GM13976 (cell line): Measurements from ENCODE around the gene DCBLD2.

Experiments used
- DNase-seq: peaks from one replicate; pipeline ENCODE4 v3.0.0; 2012; ENCODE audit warnings: low spot score
- in situ Hi-C: fragments of 300-500 bp; cut with MboI; formaldehyde crosslinking; loops from one replicate; pipeline ENCODE4 v1.12.0; 2022; ENCODE audit warnings: low sequenced_read_pairs, mixed read lengths, inconsistent platforms; ENCODE audit not compliant: unreplicated experiment
- TF ChIP-seq, protein P1 (sequence below): IDR thresholded peaks from 2 replicates; pipeline ENCODE4 v1.5.1; 2012; ENCODE audit warnings: borderline replicate concordance, mild to moderate bottlenecking; ENCODE audit not compliant: insufficient read depth; ENCODE audit errors: extremely low read depth, missing control alignments, control extremely low read depth

The DCBLD2 gene

DNA sequence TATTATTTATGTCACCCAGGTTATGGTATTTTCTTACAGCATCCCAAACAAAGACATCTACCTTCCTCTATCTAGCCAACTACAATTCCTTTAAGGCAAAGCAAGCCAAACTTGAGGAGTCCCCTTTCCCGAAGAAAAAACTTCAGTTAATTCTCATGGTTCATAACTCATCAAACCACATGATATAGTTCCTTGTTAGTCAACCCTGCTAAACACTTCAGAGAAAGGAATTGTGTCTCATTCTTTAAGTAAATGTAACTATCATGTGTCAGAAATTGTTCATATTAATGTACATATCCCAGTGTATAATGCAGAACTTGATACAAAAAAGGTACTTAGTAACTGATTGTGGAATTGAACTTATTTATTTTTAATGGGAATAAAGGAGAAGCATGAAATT lies 93.9 kb downstream of the DCBLD2 start:
- in situ Hi-C loops: loop anchor here (25.0 kb wide), 3 partner anchors 355 to 770 kb away; partner anchors contain the start of gene GABRR3
- TF ChIP-seq, protein P1, sequence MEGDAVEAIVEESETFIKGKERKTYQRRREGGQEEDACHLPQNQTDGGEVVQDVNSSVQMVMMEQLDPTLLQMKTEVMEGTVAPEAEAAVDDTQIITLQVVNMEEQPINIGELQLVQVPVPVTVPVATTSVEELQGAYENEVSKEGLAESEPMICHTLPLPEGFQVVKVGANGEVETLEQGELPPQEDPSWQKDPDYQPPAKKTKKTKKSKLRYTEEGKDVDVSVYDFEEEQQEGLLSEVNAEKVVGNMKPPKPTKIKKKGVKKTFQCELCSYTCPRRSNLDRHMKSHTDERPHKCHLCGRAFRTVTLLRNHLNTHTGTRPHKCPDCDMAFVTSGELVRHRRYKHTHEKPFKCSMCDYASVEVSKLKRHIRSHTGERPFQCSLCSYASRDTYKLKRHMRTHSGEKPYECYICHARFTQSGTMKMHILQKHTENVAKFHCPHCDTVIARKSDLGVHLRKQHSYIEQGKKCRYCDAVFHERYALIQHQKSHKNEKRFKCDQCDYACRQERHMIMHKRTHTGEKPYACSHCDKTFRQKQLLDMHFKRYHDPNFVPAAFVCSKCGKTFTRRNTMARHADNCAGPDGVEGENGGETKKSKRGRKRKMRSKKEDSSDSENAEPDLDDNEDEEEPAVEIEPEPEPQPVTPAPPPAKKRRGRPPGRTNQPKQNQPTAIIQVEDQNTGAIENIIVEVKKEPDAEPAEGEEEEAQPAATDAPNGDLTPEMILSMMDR: no peak
- no peak for DNase-seq

DNA sequence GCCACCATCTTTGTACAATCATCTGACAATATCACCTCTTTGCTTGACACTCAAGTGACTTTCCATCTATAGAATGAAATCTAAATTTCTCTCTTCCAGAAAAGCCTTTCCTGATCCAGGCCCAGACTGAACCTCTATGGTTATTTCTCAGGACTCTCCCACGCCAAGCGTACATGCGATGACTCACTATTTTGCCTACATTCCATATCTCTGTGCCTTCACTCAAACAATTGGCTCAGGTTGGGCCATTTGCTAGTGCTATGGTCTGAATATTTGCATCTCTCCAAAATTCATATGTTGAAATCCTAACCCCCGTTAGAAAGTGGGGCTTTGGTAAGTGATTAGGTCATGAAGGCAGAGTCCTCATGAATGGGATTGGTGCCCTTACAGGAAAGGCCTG lies 94.5 kb downstream of the DCBLD2 start:
- TF ChIP-seq, protein P1: no peak
- in situ Hi-C loops: loop anchor here (25.0 kb wide), 3 partner anchors 355 to 770 kb away; partner anchors contain the start of gene GABRR3
- no peak for DNase-seq

DNA sequence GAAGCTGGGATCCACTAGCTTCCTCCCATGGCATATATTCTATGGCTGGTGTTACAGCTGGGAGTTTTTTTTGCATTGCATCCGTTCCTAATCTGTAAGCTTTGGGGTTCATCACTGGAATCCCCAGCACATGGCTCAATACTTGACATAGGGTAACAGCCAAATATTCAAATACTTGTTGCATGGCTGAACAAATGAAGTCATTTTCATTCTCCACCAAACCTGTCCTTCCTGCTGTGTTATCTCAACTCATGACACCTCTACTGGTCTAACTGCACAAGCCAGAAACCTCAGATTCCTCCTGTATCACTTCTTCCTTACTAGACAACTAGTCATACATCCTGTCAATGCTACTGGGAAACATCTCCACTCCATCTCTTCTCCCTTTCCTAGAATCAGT lies 95.0 kb downstream of the DCBLD2 start:
- in situ Hi-C loops: loop anchor here (25.0 kb wide), 3 partner anchors 356 to 769 kb away; partner anchors contain the start of gene GABRR3
- no peak for DNase-seq
- TF ChIP-seq, protein P1: no peak

DNA sequence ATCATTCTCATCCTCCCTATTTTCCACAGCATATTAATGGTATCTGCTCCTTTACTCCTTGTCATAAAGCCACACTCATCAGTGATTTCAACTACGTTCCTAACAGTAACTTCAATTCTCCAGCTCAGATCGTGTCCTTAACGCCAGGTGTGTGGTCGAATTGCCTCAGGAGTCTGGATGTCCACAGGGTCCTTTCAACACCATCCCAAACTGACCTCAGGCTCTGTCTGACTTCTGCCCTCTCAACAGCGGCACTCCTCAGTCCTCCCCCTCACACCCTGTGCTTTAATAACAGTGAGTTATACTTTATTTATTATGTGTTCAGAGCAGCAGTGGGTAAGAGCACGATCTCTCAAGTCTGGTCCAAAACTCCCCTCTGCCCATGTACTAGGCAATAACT lies 95.9 kb downstream of the DCBLD2 start:
- DNase-seq: no peak
- TF ChIP-seq, protein P1: no peak
- in situ Hi-C loops: loop anchor here (25.0 kb wide), 3 partner anchors 357 to 768 kb away; partner anchors contain the start of gene GABRR3

DNA sequence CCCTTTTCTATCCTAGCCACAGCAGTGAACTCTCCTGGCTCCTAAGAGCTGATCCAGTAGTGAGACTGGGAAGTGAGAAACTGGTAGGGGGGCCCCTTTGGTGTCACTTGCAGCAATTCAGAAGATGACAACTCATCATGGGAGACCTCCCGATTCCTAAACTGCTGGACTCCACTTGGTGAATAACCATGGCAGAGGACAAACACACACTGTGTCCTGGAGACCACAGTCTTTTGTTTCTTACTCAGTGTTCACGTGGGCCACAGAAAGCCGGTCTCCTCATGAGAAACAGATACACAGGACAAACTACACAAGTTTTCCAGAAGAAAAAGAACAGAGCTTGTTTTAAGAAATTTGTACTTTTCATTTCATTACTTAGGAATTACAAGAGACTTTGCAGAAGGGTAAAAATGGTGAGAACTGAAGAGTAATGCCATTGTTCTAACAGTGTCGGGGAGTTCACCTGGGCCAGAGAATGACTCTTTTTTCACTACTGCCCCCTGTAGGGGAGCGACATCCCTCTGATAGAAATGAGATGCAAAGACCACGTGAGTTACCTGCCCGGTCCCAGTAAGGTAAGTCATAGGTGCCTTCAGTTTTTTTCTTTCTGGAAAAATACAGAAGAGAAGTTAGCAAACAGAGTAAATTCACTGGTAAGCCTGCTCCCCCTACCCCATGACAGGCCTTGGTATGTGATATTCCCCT lies 100.3 kb downstream of the DCBLD2 start:
- in situ Hi-C loops: loop anchor here (25.0 kb wide), 3 partner anchors 361 to 764 kb away; partner anchors contain the start of gene GABRR3
- TF ChIP-seq, protein P1: no peak
- DNase-seq: no peak

DNA sequence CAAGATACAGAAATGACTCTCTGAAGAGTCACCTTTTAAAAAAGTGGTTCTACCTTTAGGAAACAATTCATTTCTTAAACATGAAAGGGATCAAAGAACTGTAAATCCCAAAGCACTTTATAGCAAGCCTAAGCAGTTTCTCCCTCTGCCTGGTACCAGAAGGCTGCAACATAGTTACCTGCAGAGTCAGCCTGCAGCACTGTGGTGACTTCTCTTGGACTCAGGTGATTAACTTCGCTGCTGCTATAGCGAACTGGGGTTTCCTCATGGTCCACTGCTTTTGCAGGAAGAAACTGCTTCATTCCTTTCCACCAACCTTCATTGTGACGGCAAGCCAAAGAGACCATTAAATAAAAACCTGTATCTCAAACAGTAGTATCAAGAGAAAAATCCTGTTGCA lies 101.1 kb downstream of the DCBLD2 start:
- DNase-seq: no peak
- in situ Hi-C loops: loop anchor here (25.0 kb wide), 3 partner anchors 362 to 763 kb away; partner anchors contain the start of gene GABRR3

More for the DNA sequence above, 101.1 kb downstream of the DCBLD2 start:
- TF ChIP-seq, protein P1: no peak
